ENCODE measurements around the gene HABP4. TPM values are rescaled to one million over a fixed set of nuclear protein-coding genes. Genes with fewer than 3 reads are reported as not detected.

HABP4 gene
- total and polyA plus RNA-seq, 3 donors from 2014 or later: 30.6 to 67.2 (median 46.9) TPM

- H3K4me3 ChIP-seq: no peak overlapping the region
- WGBS, 2 donors: 85% methylated on average over 8 of the region's 8 CpGs
- no peaks in the 10 kb centered on the region for H3K9me3 ChIP-seq
- no peaks in the 10 kb centered on the region for H3K27me3 ChIP-seq
- no peaks in the 10 kb centered on the region for H3K4me1 ChIP-seq
- TF ChIP-seq POLR2A (IDR thresholded peaks at IDR 0.05): no peak
- TF ChIP-seq CTCF (IDR thresholded peaks at IDR 0.05): no peak
- H3K36me3 ChIP-seq (ENCODE audit: low read depth, missing control alignments): no peaks in the 10 kb centered on the region
- DNase-seq: no peak
- intact Hi-C loops (cut with DNase I; ENCODE audit: low total_unique reads): no loop called here
- H3K27ac ChIP-seq: no peak overlapping the region
Observed at GRCh38 chr9:96412174-96412913, 37.6 kb upstream of the HABP4 start.

- no peaks in the 10 kb centered on the region for H3K4me1 ChIP-seq
- DNase-seq: no peak
- no peak overlapping the region for H3K4me3 ChIP-seq
- H3K27ac ChIP-seq: no peak overlapping the region
- H3K27me3 ChIP-seq: no peaks in the 10 kb centered on the region
- intact Hi-C loops (cut with DNase I; ENCODE audit: low total_unique reads): no loop called here
- H3K36me3 ChIP-seq (ENCODE audit: low read depth, missing control alignments): no peaks in the 10 kb centered on the region
- 64 to 68% methylated on average over 7 of the region's 7 CpGs for WGBS, 2 donors
- no peak for TF ChIP-seq CTCF (IDR thresholded peaks at IDR 0.05)
- no peaks in the 10 kb centered on the region for H3K9me3 ChIP-seq
Observed at GRCh38 chr9:96413302-96414221, 36.4 kb upstream of the HABP4 start.

- H3K36me3 ChIP-seq (ENCODE audit: low read depth, missing control alignments): no peaks in the 10 kb centered on the region
- intact Hi-C loops (cut with DNase I; ENCODE audit: low total_unique reads): no loop called here
- H3K9me3 ChIP-seq: no peaks in the 10 kb centered on the region
- peak overlapping the region; percentile 62 to 80 for H3K4me3 ChIP-seq
- H3K4me1 ChIP-seq: peaks cover 15% of the 10 kb centered on the region
- WGBS, 2 donors: 0% methylated on average over 6 to 35 of the region's 50 CpGs
- TF ChIP-seq CTCF (IDR thresholded peaks at IDR 0.05): peak in 1 of 3 experiments; percentile 33
- TF ChIP-seq POLR2A (IDR thresholded peaks at IDR 0.05): no peak
- peak overlapping the region; percentile 93 to 95 for H3K27ac ChIP-seq
- no peaks in the 10 kb centered on the region for H3K27me3 ChIP-seq
- peak; percentile 93 for DNase-seq
Observed at GRCh38 chr9:96417051-96417586, 32.9 kb upstream of the HABP4 start.

GRCh38 chr9:96417661-96418082 lies 32.3 kb upstream of the HABP4 start:
- intact Hi-C loops (cut with DNase I; ENCODE audit: low total_unique reads): no loop called here
- Histone ChIP-seq H3K27ac (peak overlapping the region; percentile 93 to 95), H3K9me3 (no peaks in the 10 kb centered on the region), H3K4me3 (peak overlapping the region; percentile 62 to 80), H3K4me1 (peaks cover 15% of the 10 kb centered on the region), H3K27me3 (no peaks in the 10 kb centered on the region), H3K36me3 (ENCODE audit: low read depth, missing control alignments) (no peaks in the 10 kb centered on the region)
- no peak for DNase-seq
- 0% methylated on average over 23 of the region's 62 CpGs; no CpG with 5 or more reads in 1 of the 2 donors for WGBS, 2 donors
- TF ChIP-seq CTCF (IDR thresholded peaks at IDR 0.05): no peak
